Spleen (tissue), 11 donors: ENCODE results near the gene FRMD5. TPM values are rescaled to one million over a fixed set of nuclear protein-coding genes. Genes with fewer than 3 reads are reported as not detected.

Experiments used
- DNase-seq: peaks from one replicate; pipeline ENCODE4 v3.0.0-alpha.2; 2020
- H3K27ac ChIP-seq, 8 donors: fragments of 200-600 bp; sonication (generic) in 7 of 8; 1 replicate in 4 of 8; 2 replicates in 4 of 8; pipeline versions ENCODE4 v1.5.0 to v1.8.0; 2016 to 2021; ENCODE audit warnings: inconsistent platforms in 4 of 8, mild to moderate bottlenecking in 4 of 8, moderate library complexity in 1 of 8
- H3K27me3 ChIP-seq, 7 donors: fragments of 200-600 bp; sonication (generic) in 6 of 7; replicated peaks in 1 of 7; 1 replicate in 4 of 7; 2 replicates in 3 of 7; pipeline versions ENCODE4 v1.5.0 to v1.8.0; 2016 to 2021; ENCODE audit warnings: inconsistent platforms in 3 of 7, mild to moderate bottlenecking in 1 of 7
- H3K36me3 ChIP-seq, 6 donors: fragments of 200-600 bp; sonication (generic) in 5 of 6; 1 replicate in 4 of 6; 2 replicates in 2 of 6; pipeline versions ENCODE4 v1.5.0 to v1.8.0; 2016 to 2021; ENCODE audit warnings: inconsistent platforms in 2 of 6
- H3K4me1 ChIP-seq, 6 donors: fragments of 200-600 bp; sonication (generic) in 5 of 6; 1 replicate in 3 of 6; 2 replicates in 3 of 6; pipeline versions ENCODE4 v1.5.0 to v1.8.0; 2016 to 2021; ENCODE audit warnings: inconsistent platforms in 3 of 6
- H3K4me3 ChIP-seq, 8 donors: fragments of 200-600 bp; sonication (generic) in 7 of 8; 1 replicate in 4 of 8; 2 replicates in 4 of 8; pipeline versions ENCODE4 v1.5.0 to v1.8.0; 2016 to 2021; ENCODE audit warnings: inconsistent platforms in 4 of 8, mild to moderate bottlenecking in 4 of 8, moderate library complexity in 2 of 8
- H3K9me3 ChIP-seq, 8 donors: fragments of 200-600 bp; sonication (generic) in 7 of 8; 1 replicate in 4 of 8; 2 replicates in 4 of 8; pipeline versions ENCODE4 v1.5.0 to v1.8.0; 2016 to 2021; ENCODE audit warnings: inconsistent platforms in 4 of 8
- POLR2A ChIP-seq, 3 donors: fragments of 450-650 bp; IDR thresholded peaks; one replicate each; pipeline ENCODE4 v1.5.1; 2017; ENCODE audit warnings: antibody characterized with exemption in 3 of 3, mild to moderate bottlenecking in 1 of 3
- POLR2AphosphoS5 ChIP-seq, 3 donors: sonication (generic); formaldehyde crosslinking; IDR thresholded peaks; one replicate each; pipeline ENCODE4 v1.5.1; 2017; ENCODE audit warnings: antibody characterized with exemption in 3 of 3
- WGBS, 5 donors: extraction: QIAGEN DNeasy Blood & Tissue Kit in 3 of 5; methylation state at CpG; one replicate each; pipeline versions ENCODE4 v1.1.5 to v1.1.7; 2013 to 2018; 5-methylcytosine and 5-hydroxymethylcytosine counted together
- intact Hi-C: fragments of 100-400 bp; cut with DNase I; formaldehyde crosslinking; loops from one replicate; pipeline ENCODE4 v1.15.0; 2023; ENCODE audit warnings: low total_unique reads
- polyA plus RNA-seq, 3 donors: library from polyadenylated mRNA; stranded (reverse); fragments of 200-250 nt; gene quantifications; one replicate each; pipeline ENCODE4 v1.2.1, GENCODE V29; 2013
- total RNA-seq, 7 donors: library from RNA; depleted of rRNA in 3 of 7; stranded (reverse); fragments of >200 nt in 3 of 7; fragmentation: NEBNext Ultra II Directional in 4 of 7; extraction: Animal tissue kit (Norgen Biotek cat#: 25700) in 4 of 7; gene quantifications; one replicate each; pipeline versions ENCODE4 v1.1.0 to v1.2.1, GENCODE V29; 2016 to 2021
- TF ChIP-seq, protein P1 (sequence below), 11 experiments: fragments of 200-600 bp in 7 of 11; fragments of 450-650 bp in 4 of 11; sonication (generic) in 4 of 11; IDR thresholded peaks in 8 of 11; conservative IDR thresholded peaks in 3 of 11; 1 replicate in 7 of 11; 2 replicates in 4 of 11; pipeline versions ENCODE4 v1.4.0 to v1.8.0; 2016 to 2021; ENCODE audit warnings: antibody characterized with exemption in 11 of 11, inconsistent platforms in 4 of 11, mild to moderate bottlenecking in 1 of 11
- donor health status: healthy with polysubstance abuse.
- donor health status: DM: no; HTN: no; CAD: no; lungs with moderate emphysema.
- donor health status: DM: no; HTN: no; CAD: no.
- donor health status: Bipolar disorder and iron deficiency.
- donor health status: healthy.
- donor health status: DM: no; HTN: no; CAD: no.
- donor health status: DM: yes; HTN: yes; CAD: no.

The FRMD5 gene
- total and polyA plus RNA-seq, 10 donors, result 0.09 to 1.0 (median 0.43) TPM; not detected in 1

DNA sequence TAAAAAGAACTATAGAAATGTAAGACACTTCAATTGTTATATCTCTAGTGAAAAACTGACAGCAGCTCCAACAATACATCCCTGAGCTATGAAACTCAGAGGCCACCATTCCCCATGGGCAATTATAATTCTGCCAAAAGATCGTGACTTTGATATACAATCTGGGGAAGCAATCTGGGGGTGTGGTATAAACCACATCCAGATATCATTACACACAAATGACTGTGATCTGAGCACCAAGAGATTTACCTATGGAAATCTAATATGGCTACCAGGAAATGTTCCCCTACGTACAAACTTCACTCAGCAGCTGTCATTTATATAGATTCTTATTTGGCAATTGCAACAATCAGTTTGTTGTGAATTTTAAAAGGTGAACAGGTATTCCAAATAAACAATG lies 110.3 kb downstream of the FRMD5 start:
- Histone ChIP-seq H3K9me3 (no peaks in the 10 kb centered on the region), H3K4me1 (peaks cover 0 to 4% (median 0%) of the 10 kb centered on the region in 6 donors), H3K27ac (no peak overlapping the region), H3K4me3 (no peak overlapping the region), H3K27me3 (no peaks in the 10 kb centered on the region), H3K36me3 (no peaks in the 10 kb centered on the region)
- WGBS, 5 donors, result 30 to 50% (median 35%) methylated on average over 2 of the region's 2 CpGs
- TF ChIP-seq POLR2AphosphoS5 (IDR thresholded peaks at IDR 0.05), result no peak
- no peak for TF ChIP-seq POLR2A (IDR thresholded peaks at IDR 0.05)
- TF ChIP-seq, protein P1, sequence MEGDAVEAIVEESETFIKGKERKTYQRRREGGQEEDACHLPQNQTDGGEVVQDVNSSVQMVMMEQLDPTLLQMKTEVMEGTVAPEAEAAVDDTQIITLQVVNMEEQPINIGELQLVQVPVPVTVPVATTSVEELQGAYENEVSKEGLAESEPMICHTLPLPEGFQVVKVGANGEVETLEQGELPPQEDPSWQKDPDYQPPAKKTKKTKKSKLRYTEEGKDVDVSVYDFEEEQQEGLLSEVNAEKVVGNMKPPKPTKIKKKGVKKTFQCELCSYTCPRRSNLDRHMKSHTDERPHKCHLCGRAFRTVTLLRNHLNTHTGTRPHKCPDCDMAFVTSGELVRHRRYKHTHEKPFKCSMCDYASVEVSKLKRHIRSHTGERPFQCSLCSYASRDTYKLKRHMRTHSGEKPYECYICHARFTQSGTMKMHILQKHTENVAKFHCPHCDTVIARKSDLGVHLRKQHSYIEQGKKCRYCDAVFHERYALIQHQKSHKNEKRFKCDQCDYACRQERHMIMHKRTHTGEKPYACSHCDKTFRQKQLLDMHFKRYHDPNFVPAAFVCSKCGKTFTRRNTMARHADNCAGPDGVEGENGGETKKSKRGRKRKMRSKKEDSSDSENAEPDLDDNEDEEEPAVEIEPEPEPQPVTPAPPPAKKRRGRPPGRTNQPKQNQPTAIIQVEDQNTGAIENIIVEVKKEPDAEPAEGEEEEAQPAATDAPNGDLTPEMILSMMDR (IDR thresholded peaks at IDR 0.05 in 8 of 11, conservative IDR thresholded peaks at IDR 0.05 in 3 of 11), result no peak
- DNase-seq, result no peak
- intact Hi-C loops, result no loop called here

DNA sequence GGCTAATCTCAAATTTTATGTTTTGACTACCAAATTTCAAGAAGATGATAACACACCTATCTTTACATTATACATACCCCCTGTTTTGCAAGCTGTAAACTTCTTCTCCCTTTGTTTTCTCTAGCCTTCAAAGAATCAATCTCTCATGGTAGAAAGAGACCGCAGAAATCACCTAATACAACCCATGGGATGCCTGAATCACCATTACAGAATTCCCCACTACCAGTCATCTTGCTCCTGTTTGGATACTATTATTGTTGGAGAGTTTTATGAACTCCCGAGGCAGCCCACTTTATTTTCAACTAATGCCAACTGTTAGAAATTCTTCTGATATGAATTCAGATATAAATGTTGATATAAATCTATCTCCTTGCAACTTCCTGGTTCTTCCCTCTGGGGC lies 110.9 kb downstream of the FRMD5 start:
- no peak overlapping the region for H3K4me3 ChIP-seq
- TF ChIP-seq, protein P1 (IDR thresholded peaks at IDR 0.05 in 8 of 11, conservative IDR thresholded peaks at IDR 0.05 in 3 of 11), result no peak
- no peak for TF ChIP-seq POLR2A (IDR thresholded peaks at IDR 0.05)
- TF ChIP-seq POLR2AphosphoS5 (IDR thresholded peaks at IDR 0.05), result no peak
- no peaks in the 10 kb centered on the region for H3K27me3 ChIP-seq
- peaks cover 0 to 4% (median 0%) of the 10 kb centered on the region in 6 donors for H3K4me1 ChIP-seq
- peaks cover 0 to 5% (median 0%) of the 10 kb centered on the region in 8 donors for H3K9me3 ChIP-seq
- intact Hi-C loops, result no loop called here
- H3K36me3 ChIP-seq, result no peaks in the 10 kb centered on the region
- WGBS, 5 donors, result 80 to 97% (median 90%) methylated on average over 2 of the region's 2 CpGs
- no peak overlapping the region for H3K27ac ChIP-seq
- no peak for DNase-seq

DNA sequence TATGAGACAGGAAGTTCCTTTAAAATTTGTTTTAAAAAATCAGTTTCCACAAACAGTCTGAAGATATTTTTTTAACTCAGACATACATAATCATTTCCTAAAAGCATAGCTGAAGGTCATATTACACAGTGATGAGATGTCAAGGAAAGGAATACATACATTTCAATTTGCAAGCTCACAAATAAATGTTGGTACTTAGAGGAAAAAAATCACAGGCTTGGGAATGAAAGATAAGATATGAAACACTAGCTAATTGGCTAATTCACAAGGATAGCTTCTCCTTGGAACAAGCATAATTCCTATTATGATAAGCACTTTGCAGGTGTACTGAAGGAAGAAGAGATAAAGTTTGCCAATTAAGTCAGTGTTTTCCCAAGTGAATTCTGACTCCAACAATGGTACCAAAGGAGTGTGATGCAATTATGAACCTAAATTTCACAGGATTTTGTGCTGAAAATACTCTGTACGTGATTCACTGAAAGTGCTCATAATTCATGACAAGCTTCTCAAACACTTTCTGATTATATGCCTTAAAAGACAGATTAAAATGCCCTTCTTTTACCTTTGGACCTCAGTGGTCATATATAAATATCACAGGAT lies 112.4 kb downstream of the FRMD5 start:
- TF ChIP-seq POLR2A (IDR thresholded peaks at IDR 0.05), result no peak
- no peak for TF ChIP-seq POLR2AphosphoS5 (IDR thresholded peaks at IDR 0.05)
- TF ChIP-seq, protein P1 (IDR thresholded peaks at IDR 0.05 in 8 of 11, conservative IDR thresholded peaks at IDR 0.05 in 3 of 11), result no peak
- Histone ChIP-seq H3K4me1 (peaks cover 0 to 4% (median 0%) of the 10 kb centered on the region in 6 donors), H3K36me3 (no peaks in the 10 kb centered on the region), H3K4me3 (no peak overlapping the region), H3K27me3 (no peaks in the 10 kb centered on the region), H3K27ac (no peak overlapping the region), H3K9me3 (peaks cover 0 to 14% (median 0%) of the 10 kb centered on the region in 8 donors)
- intact Hi-C loops, result no loop called here
- 60 to 80% (median 67%) methylated on average over 1 of the region's 1 CpG for WGBS, 5 donors
- DNase-seq, result no peak

DNA sequence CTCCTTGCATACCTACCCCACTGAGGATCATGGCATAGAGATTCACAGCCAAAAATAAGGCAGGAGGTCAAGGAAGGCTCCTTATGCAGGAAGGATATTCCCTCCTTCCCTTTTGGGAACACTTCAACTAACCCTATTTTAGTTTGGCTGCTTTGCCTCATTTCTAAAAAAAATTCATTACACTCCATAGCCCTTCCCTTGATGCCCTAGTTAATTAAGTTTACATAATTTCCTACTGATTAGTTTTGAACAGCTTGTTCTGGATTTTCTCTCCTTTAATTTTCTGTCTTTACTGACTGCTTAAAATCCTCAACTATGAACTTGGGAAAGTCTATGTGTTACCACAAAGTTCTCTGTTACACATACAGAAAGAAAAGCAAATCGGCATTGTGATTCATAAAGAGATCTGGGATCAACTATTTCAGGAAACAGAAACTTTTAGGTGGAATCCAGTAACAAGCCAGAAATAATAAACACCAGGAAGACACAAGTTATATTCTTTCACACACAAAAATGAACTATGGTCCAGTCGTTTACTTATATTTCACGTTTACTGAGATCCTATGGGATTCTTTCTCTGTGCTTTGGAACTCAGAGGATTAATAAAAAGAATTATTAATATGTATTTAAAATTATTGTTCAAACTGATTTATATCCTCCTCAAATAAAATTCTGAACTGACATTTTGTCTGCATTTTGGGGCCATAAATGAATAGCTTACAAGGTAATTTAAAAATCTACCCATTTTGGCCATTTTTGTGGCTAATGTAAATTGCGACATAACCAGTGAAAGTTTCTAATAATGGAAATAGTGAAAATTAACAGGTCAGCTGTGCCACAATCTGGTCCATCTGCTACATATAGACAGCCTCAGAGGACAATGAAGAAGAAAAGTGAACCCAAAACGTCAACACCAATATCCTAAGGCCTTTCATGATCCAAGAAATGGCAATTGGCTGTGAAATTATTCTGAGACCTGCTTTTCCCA lies 113.8 kb downstream of the FRMD5 start:
- Histone ChIP-seq H3K27me3 (no peaks in the 10 kb centered on the region), H3K36me3 (no peaks in the 10 kb centered on the region), H3K4me3 (no peak overlapping the region), H3K9me3 (peaks cover 0 to 14% (median 0%) of the 10 kb centered on the region in 8 donors), H3K27ac (no peak overlapping the region), H3K4me1 (peaks cover 0 to 4% (median 0%) of the 10 kb centered on the region in 6 donors)
- DNase-seq, result no peak
- 73 to 86% (median 80%) methylated on average over 5 of the region's 5 CpGs for WGBS, 5 donors
- intact Hi-C loops, result no loop called here
- TF ChIP-seq POLR2A (IDR thresholded peaks at IDR 0.05) (no peak), POLR2AphosphoS5 (IDR thresholded peaks at IDR 0.05) (no peak)
- TF ChIP-seq, protein P1 (IDR thresholded peaks at IDR 0.05 in 8 of 11, conservative IDR thresholded peaks at IDR 0.05 in 3 of 11), result no peak
